DND-41 (cell line): ENCODE measurements around the gene SPOCK2.

ENCODE experiments used
- ATAC-seq: fragments of 200-7000 bp; cut with Tn5 transposase; 3 replicates; pipeline ENCODE4 v1.9.1; 2021; ENCODE audit warnings: low read depth; ENCODE audit not compliant: insufficient read depth
- DNase-seq: peaks from one replicate; pipeline ENCODE4 v3.0.0-alpha.2; 2020
- H2AFZ ChIP-seq: 2 replicates; pipeline ENCODE4 v1.6.0; 2012; ENCODE audit warnings: low read depth, low read length
- H3K27ac ChIP-seq: 2 replicates; pipeline ENCODE4 v1.5.1; 2012; ENCODE audit warnings: low read length, inconsistent platforms
- H3K27me3 ChIP-seq: fragments of 200-600 bp; sonication (generic); 2 replicates; pipeline ENCODE4 v1.6.0; 2012; ENCODE audit warnings: low read length, mild to moderate bottlenecking, inconsistent platforms; ENCODE audit not compliant: insufficient read depth, poor library complexity
- H3K36me3 ChIP-seq: 2 replicates; pipeline ENCODE4 v1.5.1; 2012; ENCODE audit warnings: low read length, inconsistent platforms; ENCODE audit not compliant: insufficient read depth
- H3K4me1 ChIP-seq: 2 replicates; pipeline ENCODE4 v1.5.1; 2012; ENCODE audit warnings: mild to moderate bottlenecking, low read length; ENCODE audit not compliant: insufficient read depth
- H3K4me2 ChIP-seq: 2 replicates; pipeline ENCODE4 v1.6.0; 2012; ENCODE audit warnings: mild to moderate bottlenecking, moderate library complexity, low read length, inconsistent platforms; ENCODE audit not compliant: insufficient read depth
- H3K4me3 ChIP-seq, 2 experiments: fragments of 200-600 bp in 1 of 2; shearing (Covaris generic) in 1 of 2; 2 replicates each; pipeline ENCODE4 v1.5.1; 2012 to 2016; ENCODE audit warnings: inconsistent platforms in 2 of 2, low read length in 2 of 2, mild to moderate bottlenecking in 2 of 2, low read depth in 1 of 2, moderate library complexity in 1 of 2
- H3K79me2 ChIP-seq: 2 replicates; pipeline ENCODE4 v1.6.0; 2012; ENCODE audit warnings: low read length, inconsistent platforms; ENCODE audit not compliant: insufficient read depth
- H3K9ac ChIP-seq: 2 replicates; pipeline ENCODE4 v1.6.0; 2012; ENCODE audit warnings: low read depth, mild to moderate bottlenecking, inconsistent platforms, low read length, moderate library complexity
- H3K9me3 ChIP-seq: 2 replicates; pipeline ENCODE4 v1.5.1; 2012; ENCODE audit warnings: low read length, moderate library complexity, mild to moderate bottlenecking, inconsistent platforms; ENCODE audit not compliant: insufficient read depth, severe bottlenecking
- H4K20me1 ChIP-seq: 2 replicates; pipeline ENCODE4 v1.6.0; 2012; ENCODE audit warnings: low read length; ENCODE audit not compliant: insufficient read depth
- EZH2 ChIP-seq: IDR thresholded peaks from 3 replicates; pipeline ENCODE4 v1.6.1; 2012; ENCODE audit warnings: borderline replicate concordance, low read depth, mild to moderate bottlenecking, moderate library complexity, low read length, inconsistent platforms; ENCODE audit not compliant: severe bottlenecking
- TF ChIP-seq, protein P1 (sequence below): IDR thresholded peaks from 2 replicates; pipeline ENCODE4 v1.5.1; 2012; ENCODE audit warnings: borderline replicate concordance, low read length, moderate library complexity, mild to moderate bottlenecking; ENCODE audit not compliant: poor library complexity, severe bottlenecking; ENCODE audit errors: extremely low read depth

SPOCK2 gene

GRCh38 chr10:72022228-72022627 is 66.1 kb downstream of the SPOCK2 start:
- Histone ChIP-seq H3K36me3 (no peaks in the 10 kb centered on the region), H2AFZ (no peak overlapping the region), H3K9ac (no peak overlapping the region), H4K20me1 (no peaks in the 10 kb centered on the region), H3K9me3 (no peaks in the 10 kb centered on the region), H3K27me3 (no peaks in the 10 kb centered on the region), H3K27ac (no peak overlapping the region), H3K4me1 (no peaks in the 10 kb centered on the region), H3K79me2 (no peaks in the 10 kb centered on the region), H3K4me2 (no peak overlapping the region), H3K4me3 (no peak overlapping the region)
- DNase-seq: no peak
- TF ChIP-seq, protein P1, sequence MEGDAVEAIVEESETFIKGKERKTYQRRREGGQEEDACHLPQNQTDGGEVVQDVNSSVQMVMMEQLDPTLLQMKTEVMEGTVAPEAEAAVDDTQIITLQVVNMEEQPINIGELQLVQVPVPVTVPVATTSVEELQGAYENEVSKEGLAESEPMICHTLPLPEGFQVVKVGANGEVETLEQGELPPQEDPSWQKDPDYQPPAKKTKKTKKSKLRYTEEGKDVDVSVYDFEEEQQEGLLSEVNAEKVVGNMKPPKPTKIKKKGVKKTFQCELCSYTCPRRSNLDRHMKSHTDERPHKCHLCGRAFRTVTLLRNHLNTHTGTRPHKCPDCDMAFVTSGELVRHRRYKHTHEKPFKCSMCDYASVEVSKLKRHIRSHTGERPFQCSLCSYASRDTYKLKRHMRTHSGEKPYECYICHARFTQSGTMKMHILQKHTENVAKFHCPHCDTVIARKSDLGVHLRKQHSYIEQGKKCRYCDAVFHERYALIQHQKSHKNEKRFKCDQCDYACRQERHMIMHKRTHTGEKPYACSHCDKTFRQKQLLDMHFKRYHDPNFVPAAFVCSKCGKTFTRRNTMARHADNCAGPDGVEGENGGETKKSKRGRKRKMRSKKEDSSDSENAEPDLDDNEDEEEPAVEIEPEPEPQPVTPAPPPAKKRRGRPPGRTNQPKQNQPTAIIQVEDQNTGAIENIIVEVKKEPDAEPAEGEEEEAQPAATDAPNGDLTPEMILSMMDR: no peak
- no peak for TF ChIP-seq EZH2
- ATAC-seq: no peak

DNA sequence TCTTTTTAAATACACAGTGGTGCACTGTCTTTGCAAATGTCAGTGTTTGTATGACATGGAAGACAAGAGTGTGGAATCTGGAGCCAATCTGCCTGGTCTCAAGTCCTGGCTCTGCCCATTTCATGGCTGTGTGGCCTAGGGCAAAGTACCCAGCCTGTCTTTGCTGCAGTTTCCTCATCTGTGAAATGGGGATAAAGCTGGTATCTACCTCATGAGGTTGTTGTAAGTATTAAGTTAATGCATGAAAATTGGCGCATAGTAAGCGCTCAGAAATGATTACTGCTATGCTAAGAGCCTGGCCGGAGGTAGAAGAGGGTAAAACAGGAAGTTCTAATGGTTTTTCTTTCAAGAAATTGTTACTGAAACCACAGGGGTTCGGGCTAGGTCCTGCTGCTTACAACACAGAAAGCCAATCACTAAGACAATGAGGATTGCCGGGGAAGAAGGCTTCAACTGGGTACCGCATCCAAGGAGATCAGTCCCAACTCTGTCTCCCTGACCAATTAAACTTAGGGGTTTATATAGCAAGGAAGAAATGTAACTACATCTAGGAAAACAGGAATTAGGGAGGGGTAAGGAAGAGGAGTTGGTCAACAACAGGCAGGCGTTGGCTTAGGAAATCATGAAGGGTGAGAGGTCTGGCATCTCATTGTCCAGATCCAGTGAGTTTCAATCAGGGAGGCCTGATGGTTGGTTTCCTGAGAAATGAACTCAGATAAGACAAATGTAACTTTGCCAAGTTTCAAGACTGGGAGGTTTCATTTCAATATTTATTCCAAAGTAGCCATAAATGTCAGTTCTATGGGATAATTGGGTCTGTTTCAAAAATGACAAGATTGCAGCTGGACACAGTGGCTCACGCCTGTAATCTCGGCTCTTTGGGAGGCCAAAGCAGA is 67.2 kb downstream of the SPOCK2 start:
- TF ChIP-seq, protein P1: no peak
- no peak for TF ChIP-seq EZH2

DNA sequence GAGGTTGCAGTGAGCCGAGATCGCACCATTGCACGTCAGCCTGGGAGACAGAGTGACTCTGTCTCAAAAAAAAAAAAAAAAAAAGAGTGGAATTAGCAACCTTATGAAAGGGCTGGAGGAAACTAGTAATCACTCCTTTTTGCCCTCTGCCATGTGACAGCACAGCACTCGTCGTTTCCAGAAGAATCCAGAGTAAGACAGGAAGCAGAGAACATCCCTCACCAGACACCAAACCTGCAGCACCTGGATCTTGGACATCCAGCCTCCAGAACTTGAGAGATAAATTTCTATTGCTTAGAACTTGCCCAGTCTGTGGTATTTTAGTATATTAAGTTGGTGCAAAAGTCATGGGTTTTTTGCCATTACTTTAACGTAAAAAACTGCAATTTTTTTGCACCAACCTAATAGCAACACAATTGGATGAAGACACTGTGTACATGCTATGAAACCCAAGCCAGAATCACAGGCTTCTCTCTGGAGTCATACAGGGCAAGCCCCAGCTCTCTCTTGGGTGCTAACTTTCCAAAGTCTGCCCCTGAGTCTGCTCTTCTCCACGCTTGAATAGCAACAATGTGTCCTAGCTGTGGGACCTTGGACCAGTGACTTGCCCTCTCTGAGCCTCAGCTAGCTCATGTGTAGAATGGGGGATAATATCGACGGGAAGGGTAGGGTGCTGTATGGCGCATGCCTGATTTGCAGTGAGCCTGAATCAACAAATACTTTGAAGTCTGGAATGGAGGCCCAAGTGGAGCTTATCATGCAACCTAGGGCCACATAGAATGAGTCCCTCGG is 69.1 kb downstream of the SPOCK2 start:
- no peaks in the 10 kb centered on the region for H3K36me3 ChIP-seq
- no peaks in the 10 kb centered on the region for H4K20me1 ChIP-seq
- no peak overlapping the region for H3K9ac ChIP-seq
- H3K27ac ChIP-seq: no peak overlapping the region
- H3K4me1 ChIP-seq: no peaks in the 10 kb centered on the region
- no peak overlapping the region for H2AFZ ChIP-seq
- no peaks in the 10 kb centered on the region for H3K9me3 ChIP-seq
- TF ChIP-seq, protein P1: no peak
- TF ChIP-seq EZH2: no peak
- no peaks in the 10 kb centered on the region for H3K27me3 ChIP-seq
- H3K4me2 ChIP-seq: no peak overlapping the region
- no peak for ATAC-seq
- H3K4me3 ChIP-seq: no peak overlapping the region
- no peaks in the 10 kb centered on the region for H3K79me2 ChIP-seq
- DNase-seq: no peak

More for the DNA sequence above, 67.2 kb downstream of the SPOCK2 start:
- Histone ChIP-seq H3K27me3 (no peaks in the 10 kb centered on the region), H4K20me1 (no peaks in the 10 kb centered on the region), H3K4me3 (no peak overlapping the region), H3K9ac (no peak overlapping the region), H2AFZ (no peak overlapping the region), H3K9me3 (no peaks in the 10 kb centered on the region), H3K4me1 (no peaks in the 10 kb centered on the region), H3K79me2 (no peaks in the 10 kb centered on the region), H3K27ac (no peak overlapping the region), H3K4me2 (no peak overlapping the region), H3K36me3 (no peaks in the 10 kb centered on the region)
- no peak for ATAC-seq
- DNase-seq: no peak
